ENCODE data around the gene GYS2. TPM values are rescaled to one million over a fixed set of nuclear protein-coding genes. Genes with fewer than 3 reads are reported as not detected.
A peak's percentile ranks its signal among the peaks of the same experiment; 100 is the strongest.
"Not testable (repeated sequence)": the region's sequence is repeated elsewhere in the genome, so short reads cannot be mapped to it uniquely, and the experiment has no call there.

The GYS2 gene
- total RNA-seq, 1 donor from 2014 or later: not detected

DNA sequence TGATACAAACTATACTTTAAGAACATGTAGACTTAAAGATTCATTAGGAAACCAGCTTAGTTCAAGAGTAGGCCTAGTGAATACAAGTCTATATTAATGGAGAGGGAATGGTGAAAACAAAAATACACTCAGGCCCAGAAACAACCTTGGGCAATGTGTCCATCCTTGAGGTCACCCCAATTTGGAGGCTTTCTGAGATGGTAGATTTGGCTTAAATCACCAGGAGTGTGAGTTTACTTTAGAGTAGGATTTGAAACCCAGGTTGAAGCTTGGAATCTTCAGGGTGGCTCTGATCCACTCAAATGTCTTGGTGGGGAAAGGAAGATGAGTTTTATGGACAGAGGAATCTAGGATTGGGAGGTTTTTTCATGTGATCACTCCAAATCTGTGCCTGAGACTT, 42.5 kb upstream of the GYS2 start:
- Histone ChIP-seq H3K4me3 (ENCODE audit: low read depth, low read length) (no peak overlapping the region), H3K27me3 (ENCODE audit: control insufficient read depth, insufficient read depth, low read length) (no peaks in the 10 kb centered on the region), H3K36me3 (ENCODE audit: control insufficient read depth, insufficient read depth, low read length) (peaks cover 9% of the 10 kb centered on the region)
- DNase-seq (ENCODE audit: low read depth): no peak
- TF ChIP-seq, protein P1, sequence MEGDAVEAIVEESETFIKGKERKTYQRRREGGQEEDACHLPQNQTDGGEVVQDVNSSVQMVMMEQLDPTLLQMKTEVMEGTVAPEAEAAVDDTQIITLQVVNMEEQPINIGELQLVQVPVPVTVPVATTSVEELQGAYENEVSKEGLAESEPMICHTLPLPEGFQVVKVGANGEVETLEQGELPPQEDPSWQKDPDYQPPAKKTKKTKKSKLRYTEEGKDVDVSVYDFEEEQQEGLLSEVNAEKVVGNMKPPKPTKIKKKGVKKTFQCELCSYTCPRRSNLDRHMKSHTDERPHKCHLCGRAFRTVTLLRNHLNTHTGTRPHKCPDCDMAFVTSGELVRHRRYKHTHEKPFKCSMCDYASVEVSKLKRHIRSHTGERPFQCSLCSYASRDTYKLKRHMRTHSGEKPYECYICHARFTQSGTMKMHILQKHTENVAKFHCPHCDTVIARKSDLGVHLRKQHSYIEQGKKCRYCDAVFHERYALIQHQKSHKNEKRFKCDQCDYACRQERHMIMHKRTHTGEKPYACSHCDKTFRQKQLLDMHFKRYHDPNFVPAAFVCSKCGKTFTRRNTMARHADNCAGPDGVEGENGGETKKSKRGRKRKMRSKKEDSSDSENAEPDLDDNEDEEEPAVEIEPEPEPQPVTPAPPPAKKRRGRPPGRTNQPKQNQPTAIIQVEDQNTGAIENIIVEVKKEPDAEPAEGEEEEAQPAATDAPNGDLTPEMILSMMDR (IDR thresholded peaks at IDR 0.05; ENCODE audit: insufficient read depth, low read length, severe bottlenecking): no peak
- FAIRE-seq: no peak

- FAIRE-seq; H3K27me3 ChIP-seq (ENCODE audit: control insufficient read depth, insufficient read depth, low read length); H3K4me3 ChIP-seq (ENCODE audit: low read depth, low read length): not testable (repeated sequence)
- DNase-seq (ENCODE audit: low read depth): peak; percentile 73
- peaks cover 11% of the 10 kb centered on the region for H3K36me3 ChIP-seq (ENCODE audit: control insufficient read depth, insufficient read depth, low read length)
Measured at GRCh38 chr12:21645041-21645500, 40.4 kb upstream of the GYS2 start.

DNA sequence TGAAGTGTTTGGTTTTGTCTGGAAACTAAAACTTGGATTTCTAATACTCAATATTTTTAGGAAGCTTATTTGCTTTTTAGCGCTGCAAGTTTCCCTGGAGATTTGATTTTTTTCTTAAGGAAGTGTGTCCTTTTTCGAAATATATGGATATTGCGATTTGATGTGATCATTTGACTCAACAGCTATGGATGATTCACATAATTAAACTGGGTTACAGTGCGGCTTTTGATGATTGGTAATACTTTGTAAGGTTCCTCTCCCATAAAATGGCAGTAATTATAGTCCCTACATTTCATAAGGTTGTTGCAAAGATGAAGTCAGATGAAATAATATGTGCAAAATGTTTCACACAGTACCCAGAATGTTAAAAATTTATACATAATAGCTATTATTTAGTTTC, 39.9 kb upstream of the GYS2 start:
- FAIRE-seq: no peak
- Histone ChIP-seq H3K4me3 (ENCODE audit: low read depth, low read length) (no peak overlapping the region), H3K36me3 (ENCODE audit: control insufficient read depth, insufficient read depth, low read length) (peaks cover 11% of the 10 kb centered on the region), H3K27me3 (ENCODE audit: control insufficient read depth, insufficient read depth, low read length) (no peaks in the 10 kb centered on the region)
- DNase-seq (ENCODE audit: low read depth): peak; percentile 67
- TF ChIP-seq, protein P1 (IDR thresholded peaks at IDR 0.05; ENCODE audit: insufficient read depth, low read length, severe bottlenecking): no peak

- DNase-seq (ENCODE audit: low read depth): no peak
- no peak for FAIRE-seq
- TF ChIP-seq, protein P1 (IDR thresholded peaks at IDR 0.05; ENCODE audit: insufficient read depth, low read length, severe bottlenecking): no peak
- Histone ChIP-seq H3K27me3 (ENCODE audit: control insufficient read depth, insufficient read depth, low read length) (no peaks in the 10 kb centered on the region), H3K4me3 (ENCODE audit: low read depth, low read length) (no peak overlapping the region), H3K36me3 (ENCODE audit: control insufficient read depth, insufficient read depth, low read length) (peaks cover 11% of the 10 kb centered on the region)
Measured at GRCh38 chr12:21643758-21644157, 39.1 kb upstream of the GYS2 start.

DNA sequence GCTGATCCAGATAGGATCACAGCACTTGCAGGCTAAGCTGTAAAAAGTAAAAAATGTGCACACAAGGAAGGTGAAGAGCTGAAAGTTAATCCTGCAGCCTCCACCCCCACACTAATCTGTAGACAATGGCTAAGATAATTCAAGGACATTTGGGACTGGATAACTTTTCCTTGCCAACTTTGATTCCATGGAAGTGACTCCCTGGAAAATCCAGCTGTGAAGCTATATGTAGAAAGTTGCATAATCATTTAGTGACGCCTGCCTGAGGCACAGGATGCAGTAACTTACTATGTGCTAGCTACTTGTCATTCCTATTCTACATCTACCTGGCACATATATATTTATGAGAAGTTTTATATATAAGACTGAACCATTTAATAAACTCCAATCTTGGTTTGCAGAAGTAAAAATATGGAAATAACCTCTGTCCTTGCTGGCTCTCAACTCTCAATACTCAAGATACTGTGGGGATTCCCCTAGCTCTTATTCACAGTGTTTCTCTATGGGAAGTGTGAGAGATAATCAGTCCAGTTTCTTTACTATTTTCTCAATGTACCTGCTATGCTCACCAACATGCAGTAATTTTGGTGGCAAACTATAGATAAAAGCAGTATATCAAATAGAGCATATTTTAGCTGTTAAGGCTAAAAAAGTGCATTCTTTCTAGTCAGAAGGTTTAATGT, 38.2 kb upstream of the GYS2 start:
- TF ChIP-seq, protein P1 (IDR thresholded peaks at IDR 0.05; ENCODE audit: insufficient read depth, low read length, severe bottlenecking): no peak
- H3K4me3 ChIP-seq (ENCODE audit: low read depth, low read length): no peak overlapping the region
- H3K27me3 ChIP-seq (ENCODE audit: control insufficient read depth, insufficient read depth, low read length): no peaks in the 10 kb centered on the region
- peaks cover 8% of the 10 kb centered on the region for H3K36me3 ChIP-seq (ENCODE audit: control insufficient read depth, insufficient read depth, low read length)
- FAIRE-seq (no peak), DNase-seq (ENCODE audit: low read depth) (peak; percentile 81)

DNA sequence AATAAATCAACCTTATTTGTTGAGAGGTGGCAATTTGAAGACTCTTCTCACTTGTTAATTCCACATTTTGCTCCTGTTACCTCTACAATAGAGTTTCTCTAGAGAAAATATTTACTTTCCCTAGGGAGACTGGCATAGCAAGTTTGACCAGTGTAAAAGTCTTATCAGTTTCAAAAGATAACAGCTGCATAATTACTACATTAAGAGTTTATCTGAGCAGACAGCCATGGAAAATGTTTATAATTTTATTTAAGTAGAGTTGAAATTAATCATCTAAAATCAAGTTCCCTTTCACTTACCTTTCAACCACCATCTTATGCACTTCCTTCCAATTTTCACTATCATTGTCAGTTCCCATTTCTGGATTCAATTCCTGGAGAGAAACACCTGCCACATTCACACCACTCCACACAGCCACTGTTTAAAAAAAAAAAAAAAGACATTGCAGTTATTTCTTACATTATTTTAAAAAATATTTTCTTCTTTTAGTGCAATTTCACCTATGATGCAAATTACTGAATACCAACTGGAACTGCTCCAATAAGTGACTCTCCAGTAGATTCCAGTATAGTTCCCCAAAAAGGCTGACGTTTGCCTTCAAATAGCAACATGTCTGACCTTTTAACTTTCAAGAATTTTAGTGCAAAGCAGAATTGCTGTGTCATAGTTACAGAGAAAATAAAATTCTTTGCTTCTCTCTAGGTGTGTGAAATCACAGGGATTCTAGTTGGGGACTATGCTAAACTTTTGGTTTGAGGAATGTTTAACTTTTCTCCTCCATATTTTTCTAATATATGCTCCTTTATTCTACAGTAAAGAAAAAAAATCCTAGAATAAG, 33.6 kb upstream of the GYS2 start:
- DNase-seq (ENCODE audit: low read depth) (no peak), FAIRE-seq (no peak)
- TF ChIP-seq, protein P1 (IDR thresholded peaks at IDR 0.05; ENCODE audit: insufficient read depth, low read length, severe bottlenecking): no peak
- Histone ChIP-seq H3K36me3 (ENCODE audit: control insufficient read depth, insufficient read depth, low read length) (peaks cover 7% of the 10 kb centered on the region), H3K4me3 (ENCODE audit: low read depth, low read length) (no peak overlapping the region), H3K27me3 (ENCODE audit: control insufficient read depth, insufficient read depth, low read length) (no peaks in the 10 kb centered on the region)
